WTC11 (cell line): ENCODE data around the gene GCM1.

Experiments
- ATF1 ChIP-seq: sonication (generic); formaldehyde crosslinking; IDR thresholded peaks from 2 replicates; pipeline ENCODE4 v1.8.1; 2023; ENCODE audit warnings: mild to moderate bottlenecking, moderate library complexity, missing genetic modification reagents
- FOXK1 ChIP-seq: sonication (generic); formaldehyde crosslinking; IDR thresholded peaks from 2 replicates; pipeline ENCODE4 v1.8.0; 2022; ENCODE audit warnings: mild to moderate bottlenecking, moderate library complexity, missing genetic modification reagents
- NR1H2 ChIP-seq: sonication (generic); formaldehyde crosslinking; IDR thresholded peaks from 2 replicates; pipeline ENCODE4 v1.9.0; 2021; ENCODE audit warnings: mild to moderate bottlenecking, moderate library complexity, missing genetic modification reagents
- NR2C2 ChIP-seq: sonication (generic); formaldehyde crosslinking; IDR thresholded peaks from 2 replicates; pipeline ENCODE4 v1.8.0; 2022; ENCODE audit warnings: mild to moderate bottlenecking, missing genetic modification reagents
- SOX15 ChIP-seq: fragments of 250-450 bp; sonication (Bioruptor Pico); IDR thresholded peaks from 2 replicates; pipeline ENCODE4 v1.9.0; 2021; ENCODE audit warnings: mild to moderate bottlenecking
- SP1 ChIP-seq: sonication (generic); formaldehyde crosslinking; conservative IDR thresholded peaks from 2 replicates; pipeline ENCODE4 v1.8.1; 2022; ENCODE audit warnings: missing genetic modification reagents
- TCF7 ChIP-seq: sonication (generic); formaldehyde crosslinking; IDR thresholded peaks from 2 replicates; pipeline ENCODE4 v1.8.0; 2022; ENCODE audit warnings: mild to moderate bottlenecking, low read depth, missing genetic modification reagents, moderate library complexity
- TEAD4 ChIP-seq: sonication (generic); formaldehyde crosslinking; IDR thresholded peaks from 2 replicates; pipeline ENCODE4 v1.8.0; 2022; ENCODE audit warnings: mild to moderate bottlenecking, missing genetic modification reagents
- TF ChIP-seq, protein P1 (sequence below): fragments of 200-600 bp; IDR thresholded peaks from 2 replicates; pipeline ENCODE4 v1.8.0; 2022; ENCODE audit warnings: antibody characterized with exemption
- TF ChIP-seq, protein P2 (sequence below): sonication (generic); formaldehyde crosslinking; IDR thresholded peaks from 2 replicates; pipeline ENCODE4 v1.8.1; 2022; ENCODE audit warnings: mild to moderate bottlenecking, missing genetic modification reagents, moderate library complexity, borderline replicate concordance
- TF ChIP-seq, protein P3 (sequence below): sonication (generic); formaldehyde crosslinking; IDR thresholded peaks from 2 replicates; pipeline ENCODE4 v1.8.0; 2022; ENCODE audit warnings: mild to moderate bottlenecking, missing genetic modification reagents
- TF ChIP-seq, protein P4 (sequence below): sonication (generic); formaldehyde crosslinking; IDR thresholded peaks from 2 replicates; pipeline ENCODE4 v1.8.0; 2022; ENCODE audit warnings: mild to moderate bottlenecking, missing genetic modification reagents
- TF ChIP-seq, protein P5 (sequence below): sonication (generic); formaldehyde crosslinking; IDR thresholded peaks from 2 replicates; pipeline ENCODE4 v1.8.1; 2022; ENCODE audit warnings: low read depth, missing genetic modification reagents, borderline replicate concordance

DNA sequence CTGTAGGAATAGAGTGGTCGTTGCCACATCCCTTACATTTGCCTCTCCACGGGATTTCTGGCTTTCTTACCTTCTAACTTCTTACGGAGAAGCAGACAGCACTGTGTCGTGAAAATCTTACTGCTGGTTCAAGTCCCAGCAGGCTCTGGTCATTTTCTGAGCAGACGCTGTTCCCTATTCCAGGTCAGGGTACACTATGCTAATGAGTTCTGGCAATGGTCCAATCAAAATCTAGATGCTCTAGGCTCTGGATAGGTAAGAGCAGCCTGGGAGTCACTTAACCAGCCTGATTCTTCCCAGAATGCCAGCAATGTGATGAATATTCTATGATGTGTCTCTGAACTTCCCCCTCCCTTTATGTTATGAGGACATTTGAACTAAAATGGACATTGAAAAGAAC lies at the start of gene GCM1:
- no peak for TF ChIP-seq TEAD4
- TF ChIP-seq, protein P1, sequence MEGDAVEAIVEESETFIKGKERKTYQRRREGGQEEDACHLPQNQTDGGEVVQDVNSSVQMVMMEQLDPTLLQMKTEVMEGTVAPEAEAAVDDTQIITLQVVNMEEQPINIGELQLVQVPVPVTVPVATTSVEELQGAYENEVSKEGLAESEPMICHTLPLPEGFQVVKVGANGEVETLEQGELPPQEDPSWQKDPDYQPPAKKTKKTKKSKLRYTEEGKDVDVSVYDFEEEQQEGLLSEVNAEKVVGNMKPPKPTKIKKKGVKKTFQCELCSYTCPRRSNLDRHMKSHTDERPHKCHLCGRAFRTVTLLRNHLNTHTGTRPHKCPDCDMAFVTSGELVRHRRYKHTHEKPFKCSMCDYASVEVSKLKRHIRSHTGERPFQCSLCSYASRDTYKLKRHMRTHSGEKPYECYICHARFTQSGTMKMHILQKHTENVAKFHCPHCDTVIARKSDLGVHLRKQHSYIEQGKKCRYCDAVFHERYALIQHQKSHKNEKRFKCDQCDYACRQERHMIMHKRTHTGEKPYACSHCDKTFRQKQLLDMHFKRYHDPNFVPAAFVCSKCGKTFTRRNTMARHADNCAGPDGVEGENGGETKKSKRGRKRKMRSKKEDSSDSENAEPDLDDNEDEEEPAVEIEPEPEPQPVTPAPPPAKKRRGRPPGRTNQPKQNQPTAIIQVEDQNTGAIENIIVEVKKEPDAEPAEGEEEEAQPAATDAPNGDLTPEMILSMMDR = no peak
- TF ChIP-seq, protein P2, sequence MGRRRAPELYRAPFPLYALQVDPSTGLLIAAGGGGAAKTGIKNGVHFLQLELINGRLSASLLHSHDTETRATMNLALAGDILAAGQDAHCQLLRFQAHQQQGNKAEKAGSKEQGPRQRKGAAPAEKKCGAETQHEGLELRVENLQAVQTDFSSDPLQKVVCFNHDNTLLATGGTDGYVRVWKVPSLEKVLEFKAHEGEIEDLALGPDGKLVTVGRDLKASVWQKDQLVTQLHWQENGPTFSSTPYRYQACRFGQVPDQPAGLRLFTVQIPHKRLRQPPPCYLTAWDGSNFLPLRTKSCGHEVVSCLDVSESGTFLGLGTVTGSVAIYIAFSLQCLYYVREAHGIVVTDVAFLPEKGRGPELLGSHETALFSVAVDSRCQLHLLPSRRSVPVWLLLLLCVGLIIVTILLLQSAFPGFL (CRISPR knock-in tag) = no peak
- TF ChIP-seq, protein P3, sequence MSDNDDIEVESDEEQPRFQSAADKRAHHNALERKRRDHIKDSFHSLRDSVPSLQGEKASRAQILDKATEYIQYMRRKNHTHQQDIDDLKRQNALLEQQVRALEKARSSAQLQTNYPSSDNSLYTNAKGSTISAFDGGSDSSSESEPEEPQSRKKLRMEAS = no peak
- TF ChIP-seq SP1 (CRISPR knock-in tag) = no peak
- no peak for TF ChIP-seq FOXK1 (CRISPR knock-in tag)
- TF ChIP-seq, protein P4, sequence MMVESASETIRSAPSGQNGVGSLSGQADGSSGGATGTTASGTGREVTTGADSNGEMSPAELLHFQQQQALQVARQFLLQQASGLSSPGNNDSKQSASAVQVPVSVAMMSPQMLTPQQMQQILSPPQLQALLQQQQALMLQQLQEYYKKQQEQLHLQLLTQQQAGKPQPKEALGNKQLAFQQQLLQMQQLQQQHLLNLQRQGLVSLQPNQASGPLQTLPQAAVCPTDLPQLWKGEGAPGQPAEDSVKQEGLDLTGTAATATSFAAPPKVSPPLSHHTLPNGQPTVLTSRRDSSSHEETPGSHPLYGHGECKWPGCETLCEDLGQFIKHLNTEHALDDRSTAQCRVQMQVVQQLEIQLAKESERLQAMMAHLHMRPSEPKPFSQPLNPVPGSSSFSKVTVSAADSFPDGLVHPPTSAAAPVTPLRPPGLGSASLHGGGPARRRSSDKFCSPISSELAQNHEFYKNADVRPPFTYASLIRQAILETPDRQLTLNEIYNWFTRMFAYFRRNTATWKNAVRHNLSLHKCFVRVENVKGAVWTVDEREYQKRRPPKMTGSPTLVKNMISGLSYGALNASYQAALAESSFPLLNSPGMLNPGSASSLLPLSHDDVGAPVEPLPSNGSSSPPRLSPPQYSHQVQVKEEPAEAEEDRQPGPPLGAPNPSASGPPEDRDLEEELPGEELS = no peak
- TF ChIP-seq TCF7 (CRISPR knock-in tag) = no peak
- no peak for TF ChIP-seq NR2C2 (CRISPR knock-in tag)
- no peak for TF ChIP-seq ATF1 (CRISPR knock-in tag)
- no peak for TF ChIP-seq NR1H2 (CRISPR knock-in tag)
- no peak for TF ChIP-seq SOX15
- TF ChIP-seq, protein P5, sequence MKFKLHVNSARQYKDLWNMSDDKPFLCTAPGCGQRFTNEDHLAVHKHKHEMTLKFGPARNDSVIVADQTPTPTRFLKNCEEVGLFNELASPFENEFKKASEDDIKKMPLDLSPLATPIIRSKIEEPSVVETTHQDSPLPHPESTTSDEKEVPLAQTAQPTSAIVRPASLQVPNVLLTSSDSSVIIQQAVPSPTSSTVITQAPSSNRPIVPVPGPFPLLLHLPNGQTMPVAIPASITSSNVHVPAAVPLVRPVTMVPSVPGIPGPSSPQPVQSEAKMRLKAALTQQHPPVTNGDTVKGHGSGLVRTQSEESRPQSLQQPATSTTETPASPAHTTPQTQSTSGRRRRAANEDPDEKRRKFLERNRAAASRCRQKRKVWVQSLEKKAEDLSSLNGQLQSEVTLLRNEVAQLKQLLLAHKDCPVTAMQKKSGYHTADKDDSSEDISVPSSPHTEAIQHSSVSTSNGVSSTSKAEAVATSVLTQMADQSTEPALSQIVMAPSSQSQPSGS (CRISPR knock-in tag) = no peak
